ENCODE results near the gene COL17A1.

Gene COL17A1

DNA sequence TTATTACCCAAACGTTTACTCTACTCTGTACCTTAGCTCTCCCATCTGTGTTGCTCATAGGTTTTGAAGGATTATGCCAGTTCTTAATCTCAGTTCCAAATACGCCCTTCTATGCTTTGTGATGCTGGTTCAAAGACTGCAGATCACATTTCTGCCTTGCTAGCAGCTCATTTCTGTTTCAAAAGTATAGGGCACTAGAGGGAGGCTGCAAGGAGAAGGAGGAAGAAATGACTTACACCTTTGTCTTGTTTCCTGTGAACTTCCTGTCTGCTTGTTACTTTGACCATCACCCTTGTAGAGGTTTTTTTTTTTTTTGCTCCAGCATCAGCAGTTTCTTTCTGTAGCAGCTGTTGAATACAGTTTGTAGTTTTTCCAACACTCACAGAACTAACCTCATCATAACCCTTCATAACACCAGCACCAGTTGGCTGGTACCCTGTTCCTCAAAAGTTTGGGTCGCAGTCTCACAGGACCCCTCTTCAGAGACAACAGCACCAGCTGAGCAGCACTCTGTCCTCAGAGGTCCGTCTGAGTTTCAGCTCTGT, 102.2 kb downstream of the COL17A1 start:
- Histone ChIP-seq H3K36me3 (no peaks in the 10 kb centered on the region), H3K27ac (no peak overlapping the region), H3K4me1 (peaks cover 0 to 49% (median 7%) of the 10 kb centered on the region in 4 donors), H3K27me3 (no peaks in the 10 kb centered on the region), H3K4me3 (no peak overlapping the region), H3K9me3 (no peaks in the 10 kb centered on the region)
- no peak for DNase-seq
- TF ChIP-seq, protein P1, sequence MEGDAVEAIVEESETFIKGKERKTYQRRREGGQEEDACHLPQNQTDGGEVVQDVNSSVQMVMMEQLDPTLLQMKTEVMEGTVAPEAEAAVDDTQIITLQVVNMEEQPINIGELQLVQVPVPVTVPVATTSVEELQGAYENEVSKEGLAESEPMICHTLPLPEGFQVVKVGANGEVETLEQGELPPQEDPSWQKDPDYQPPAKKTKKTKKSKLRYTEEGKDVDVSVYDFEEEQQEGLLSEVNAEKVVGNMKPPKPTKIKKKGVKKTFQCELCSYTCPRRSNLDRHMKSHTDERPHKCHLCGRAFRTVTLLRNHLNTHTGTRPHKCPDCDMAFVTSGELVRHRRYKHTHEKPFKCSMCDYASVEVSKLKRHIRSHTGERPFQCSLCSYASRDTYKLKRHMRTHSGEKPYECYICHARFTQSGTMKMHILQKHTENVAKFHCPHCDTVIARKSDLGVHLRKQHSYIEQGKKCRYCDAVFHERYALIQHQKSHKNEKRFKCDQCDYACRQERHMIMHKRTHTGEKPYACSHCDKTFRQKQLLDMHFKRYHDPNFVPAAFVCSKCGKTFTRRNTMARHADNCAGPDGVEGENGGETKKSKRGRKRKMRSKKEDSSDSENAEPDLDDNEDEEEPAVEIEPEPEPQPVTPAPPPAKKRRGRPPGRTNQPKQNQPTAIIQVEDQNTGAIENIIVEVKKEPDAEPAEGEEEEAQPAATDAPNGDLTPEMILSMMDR (IDR thresholded peaks at IDR 0.05) = no peak
- intact Hi-C loops (cut with DNase I; ENCODE audit: low total_unique reads) = loop anchor here (5.0 kb wide), 1 partner anchor 224 kb away; no protein-coding TSS in a partner anchor

DNA sequence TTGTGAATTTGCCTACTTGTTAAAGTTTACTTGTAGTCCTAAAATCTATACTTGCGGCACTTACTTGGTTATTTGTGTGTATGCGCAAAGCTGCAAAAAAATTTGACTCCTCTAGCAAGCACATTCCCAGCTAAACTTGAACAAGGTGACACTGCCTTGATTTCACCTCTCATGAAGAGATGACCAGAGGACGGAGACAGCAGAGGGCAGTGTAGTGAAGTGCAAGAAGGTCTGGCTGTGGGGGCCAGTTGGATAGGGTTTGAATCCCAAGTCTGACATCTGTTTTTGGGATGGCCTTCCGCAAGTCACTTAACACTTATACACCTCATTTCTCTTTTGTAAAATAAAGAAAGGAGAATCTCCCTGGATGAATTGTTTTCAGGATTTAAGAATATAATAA, 103.0 kb downstream of the COL17A1 start:
- no peak overlapping the region for H3K27ac ChIP-seq
- peaks cover 0 to 47% (median 7%) of the 10 kb centered on the region in 4 donors for H3K4me1 ChIP-seq
- no peak overlapping the region for H3K4me3 ChIP-seq
- intact Hi-C loops (cut with DNase I; ENCODE audit: low total_unique reads) = loop anchor here (5.0 kb wide), 1 partner anchor 225 kb away; no protein-coding TSS in a partner anchor
- no peaks in the 10 kb centered on the region for H3K36me3 ChIP-seq
- no peaks in the 10 kb centered on the region for H3K27me3 ChIP-seq
- TF ChIP-seq, protein P1 (IDR thresholded peaks at IDR 0.05) = no peak
- H3K9me3 ChIP-seq = no peaks in the 10 kb centered on the region
- no peak for DNase-seq

Data from tibial artery (tissue), 4 donors.